Vagina (tissue), 2 donors: ENCODE results near the gene DNTT. TPM values are rescaled to one million over a fixed set of nuclear protein-coding genes. Genes with fewer than 3 reads are reported as not detected.

Source experiments
- DNase-seq, 2 donors: peaks; one replicate each; pipeline ENCODE4 v3.0.0-alpha.2; 2017; ENCODE audit errors: extremely low spot score in 2 of 2
- H3K27ac ChIP-seq: fragments of 200-600 bp; sonication (generic); one replicate; pipeline ENCODE4 v1.5.1; 2019
- H3K27me3 ChIP-seq: fragments of 200-600 bp; sonication (generic); one replicate; pipeline ENCODE4 v1.5.1; 2019
- H3K36me3 ChIP-seq, 2 donors: fragments of 200-600 bp; sonication (generic); one replicate each; pipeline ENCODE4 v1.5.1; 2017 to 2019
- H3K4me1 ChIP-seq: fragments of 200-600 bp; sonication (generic); one replicate; pipeline ENCODE4 v1.5.1; 2019
- H3K4me3 ChIP-seq, 2 donors: fragments of 200-600 bp; sonication (generic); 1 replicate in 1 of 2; 2 replicates in 1 of 2; pipeline ENCODE4 v1.5.1; 2016 to 2019
- H3K9me3 ChIP-seq: fragments of 200-600 bp; sonication (generic); one replicate; pipeline ENCODE4 v1.5.1; 2019
- CTCF ChIP-seq, 3 experiments: fragments of 450-650 bp in 2 of 3; fragments of 200-600 bp in 1 of 3; sonication (generic) in 1 of 3; IDR thresholded peaks; one replicate each; pipeline ENCODE4 v1.5.1; 2017 to 2019; ENCODE audit warnings: antibody characterized with exemption in 3 of 3, mild to moderate bottlenecking in 2 of 3, moderate library complexity in 2 of 3
- POLR2A ChIP-seq, 2 donors: fragments of 450-650 bp; IDR thresholded peaks; one replicate each; pipeline ENCODE4 v1.6.1; 2017; ENCODE audit warnings: antibody characterized with exemption in 2 of 2, mild to moderate bottlenecking in 2 of 2, moderate library complexity in 2 of 2
- POLR2AphosphoS5 ChIP-seq, 2 donors: sonication (generic); formaldehyde crosslinking; IDR thresholded peaks; one replicate each; pipeline ENCODE4 v1.9.0; 2017; ENCODE audit warnings: antibody characterized with exemption in 2 of 2, mild to moderate bottlenecking in 2 of 2, low read depth in 1 of 2; ENCODE audit not compliant: insufficient read depth in 1 of 2
- intact Hi-C: fragments of 100-400 bp; cut with DNase I; formaldehyde crosslinking; loops from one replicate; pipeline ENCODE4 v1.15.1; 2023
- total RNA-seq: library from RNA; depleted of rRNA; stranded (reverse); fragments of >200 nt; gene quantifications from one replicate; pipeline ENCODE4 v1.2.3, GENCODE V29; 2016

The DNTT gene
- total RNA-seq, 1 donor from 2014 or later: not detected

GRCh38 chr10:96275685-96276418 is 28.4 kb upstream of the DNTT start:
- DNase-seq: peak in 1 of 2 donors; percentile 60
- H3K27ac ChIP-seq: no peak overlapping the region

GRCh38 chr10:96276426-96276825 is 27.8 kb upstream of the DNTT start:
- Histone ChIP-seq H3K27ac (no peak overlapping the region), H3K4me1 (peaks cover 19% of the 10 kb centered on the region), H3K36me3 (no peaks in the 10 kb centered on the region), H3K4me3 (no peak overlapping the region), H3K9me3 (no peaks in the 10 kb centered on the region), H3K27me3 (no peaks in the 10 kb centered on the region)
- TF ChIP-seq POLR2AphosphoS5 (IDR thresholded peaks at IDR 0.05; ENCODE audit: insufficient read depth in 1 of 2, low read depth in 1 of 2) (no peak), CTCF (IDR thresholded peaks at IDR 0.05) (no peak), POLR2A (IDR thresholded peaks at IDR 0.05) (no peak)
- intact Hi-C loops: no loop called here
- peak in 1 of 2 donors; percentile 71 for DNase-seq

More at GRCh38 chr10:96275685-96276418, 28.4 kb upstream of the DNTT start:
- peaks cover 19% of the 10 kb centered on the region for H3K4me1 ChIP-seq
- H3K4me3 ChIP-seq: no peak overlapping the region
- H3K36me3 ChIP-seq: no peaks in the 10 kb centered on the region
- TF ChIP-seq CTCF (IDR thresholded peaks at IDR 0.05) (no peak), POLR2A (IDR thresholded peaks at IDR 0.05) (no peak), POLR2AphosphoS5 (IDR thresholded peaks at IDR 0.05; ENCODE audit: insufficient read depth in 1 of 2, low read depth in 1 of 2) (no peak)
- H3K27me3 ChIP-seq: no peaks in the 10 kb centered on the region
- H3K9me3 ChIP-seq: no peaks in the 10 kb centered on the region
- intact Hi-C loops: no loop called here

GRCh38 chr10:96276831-96277230 is 27.4 kb upstream of the DNTT start:
- no peaks in the 10 kb centered on the region for H3K9me3 ChIP-seq
- H3K27ac ChIP-seq: no peak overlapping the region
- intact Hi-C loops: no loop called here
- no peak for TF ChIP-seq CTCF (IDR thresholded peaks at IDR 0.05)
- TF ChIP-seq POLR2AphosphoS5 (IDR thresholded peaks at IDR 0.05; ENCODE audit: insufficient read depth in 1 of 2, low read depth in 1 of 2): no peak
- no peak for TF ChIP-seq POLR2A (IDR thresholded peaks at IDR 0.05)
- H3K36me3 ChIP-seq: no peaks in the 10 kb centered on the region
- DNase-seq: peak in 1 of 2 donors; percentile 10
- H3K4me3 ChIP-seq: no peak overlapping the region
- no peaks in the 10 kb centered on the region for H3K27me3 ChIP-seq
- peaks cover 17% of the 10 kb centered on the region for H3K4me1 ChIP-seq

- H3K27me3 ChIP-seq: no peaks in the 10 kb centered on the region
- DNase-seq: peak in 1 of 2 donors; percentile 60
- TF ChIP-seq POLR2A (IDR thresholded peaks at IDR 0.05): no peak
- TF ChIP-seq POLR2AphosphoS5 (IDR thresholded peaks at IDR 0.05; ENCODE audit: insufficient read depth in 1 of 2, low read depth in 1 of 2): no peak
- no peak for TF ChIP-seq CTCF (IDR thresholded peaks at IDR 0.05)
- H3K4me3 ChIP-seq: no peak overlapping the region
- H3K36me3 ChIP-seq: no peaks in the 10 kb centered on the region
- no peaks in the 10 kb centered on the region for H3K4me1 ChIP-seq
- intact Hi-C loops: no loop called here
- no peaks in the 10 kb centered on the region for H3K9me3 ChIP-seq
- H3K27ac ChIP-seq: no peak overlapping the region
Observed at GRCh38 chr10:96279191-96279641, 25.0 kb upstream of the DNTT start.

- Histone ChIP-seq H3K9me3 (no peaks in the 10 kb centered on the region), H3K27ac (no peak overlapping the region), H3K4me3 (no peak overlapping the region), H3K4me1 (no peaks in the 10 kb centered on the region), H3K27me3 (no peaks in the 10 kb centered on the region), H3K36me3 (no peaks in the 10 kb centered on the region)
- peak in 1 of 2 donors; percentile 29 for DNase-seq
- intact Hi-C loops: no loop called here
- TF ChIP-seq POLR2AphosphoS5 (IDR thresholded peaks at IDR 0.05; ENCODE audit: insufficient read depth in 1 of 2, low read depth in 1 of 2) (no peak), CTCF (IDR thresholded peaks at IDR 0.05) (no peak), POLR2A (IDR thresholded peaks at IDR 0.05) (no peak)
Observed at GRCh38 chr10:96280859-96281258, 23.4 kb upstream of the DNTT start.
